HG02678 (cell line): ENCODE results near the gene FAM90A1.
"Not testable (repeated sequence)": the region's sequence is repeated elsewhere in the genome, so short reads cannot be mapped to it uniquely, and the experiment has no call there.

ENCODE experiments used
- ATAC-seq: cut with Tn5 transposase; IDR thresholded peaks from one replicate; pipeline ENCODE4 v1.9.1; 2021; ENCODE audit warnings: mild to moderate bottlenecking, moderate library complexity; ENCODE audit not compliant: unreplicated experiment

FAM90A1 gene

GRCh38 chr12:8172911-8173310 is 54.5 kb downstream of the FAM90A1 start:
- ATAC-seq: not testable (repeated sequence)
